ENCODE results near the gene KCNQ5.

KCNQ5 gene

DNA sequence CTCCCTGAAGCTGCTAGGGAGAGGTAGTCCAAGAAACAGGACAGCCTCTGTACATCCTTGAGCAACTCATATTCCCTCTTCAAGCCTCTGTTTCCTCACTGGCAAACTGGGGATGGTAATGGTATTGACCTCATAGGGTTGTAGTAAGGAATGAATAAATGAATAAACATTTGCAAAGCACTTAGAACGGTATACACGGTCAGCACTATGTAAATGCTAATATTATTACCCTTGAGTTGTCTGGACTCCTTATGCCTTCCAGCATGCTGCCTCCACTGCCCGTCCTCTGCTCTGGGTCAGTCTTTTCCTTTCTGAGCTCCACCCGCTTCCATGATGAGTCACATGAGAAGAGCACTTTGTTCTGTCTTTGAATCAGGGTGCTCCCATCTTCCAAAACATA is 552.8 kb downstream of the KCNQ5 start:
- Histone ChIP-seq H3K9ac (ENCODE audit: low read length) (no peak overlapping the region), H3K36me3 (ENCODE audit: low read length) (0 out of 2 replicates have a peak, but pooled peaks cover 3% of the 10 kb centered on the region), H3K27me3 (ENCODE audit: low read length) (no peaks in the 10 kb centered on the region), H3K9me2 (replicated peaks; ENCODE audit: insufficient read depth, low read length) (no peaks in the 10 kb centered on the region), H3K4me3 (ENCODE audit: insufficient read depth, low read length, poor library complexity, severe bottlenecking) (no peak overlapping the region), H3K9me3 (ENCODE audit: insufficient read depth, low read length) (no peaks in the 10 kb centered on the region), H2AFZ (ENCODE audit: low read depth, low read length, severe bottlenecking) (no peak overlapping the region), H3K27ac (ENCODE audit: low read depth, low read length) (no peak overlapping the region), H3K4me2 (ENCODE audit: low read depth, low read length, poor library complexity, severe bottlenecking) (no peak overlapping the region), H3K79me2 (ENCODE audit: insufficient read depth, low read length) (no peaks in the 10 kb centered on the region), H3F3A (ENCODE audit: insufficient read depth) (no peaks in the 10 kb centered on the region), H4K20me1 (ENCODE audit: low read depth, low read length) (no peaks in the 10 kb centered on the region)
- TF ChIP-seq EZH2phosphoT487 (conservative IDR thresholded peaks at IDR 0.05; ENCODE audit: low read length), result no peak
- TF ChIP-seq, protein P1, sequence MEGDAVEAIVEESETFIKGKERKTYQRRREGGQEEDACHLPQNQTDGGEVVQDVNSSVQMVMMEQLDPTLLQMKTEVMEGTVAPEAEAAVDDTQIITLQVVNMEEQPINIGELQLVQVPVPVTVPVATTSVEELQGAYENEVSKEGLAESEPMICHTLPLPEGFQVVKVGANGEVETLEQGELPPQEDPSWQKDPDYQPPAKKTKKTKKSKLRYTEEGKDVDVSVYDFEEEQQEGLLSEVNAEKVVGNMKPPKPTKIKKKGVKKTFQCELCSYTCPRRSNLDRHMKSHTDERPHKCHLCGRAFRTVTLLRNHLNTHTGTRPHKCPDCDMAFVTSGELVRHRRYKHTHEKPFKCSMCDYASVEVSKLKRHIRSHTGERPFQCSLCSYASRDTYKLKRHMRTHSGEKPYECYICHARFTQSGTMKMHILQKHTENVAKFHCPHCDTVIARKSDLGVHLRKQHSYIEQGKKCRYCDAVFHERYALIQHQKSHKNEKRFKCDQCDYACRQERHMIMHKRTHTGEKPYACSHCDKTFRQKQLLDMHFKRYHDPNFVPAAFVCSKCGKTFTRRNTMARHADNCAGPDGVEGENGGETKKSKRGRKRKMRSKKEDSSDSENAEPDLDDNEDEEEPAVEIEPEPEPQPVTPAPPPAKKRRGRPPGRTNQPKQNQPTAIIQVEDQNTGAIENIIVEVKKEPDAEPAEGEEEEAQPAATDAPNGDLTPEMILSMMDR (IDR thresholded peaks at IDR 0.05; ENCODE audit: insufficient read depth, low read length, poor library complexity, severe bottlenecking), result no peak

DNA sequence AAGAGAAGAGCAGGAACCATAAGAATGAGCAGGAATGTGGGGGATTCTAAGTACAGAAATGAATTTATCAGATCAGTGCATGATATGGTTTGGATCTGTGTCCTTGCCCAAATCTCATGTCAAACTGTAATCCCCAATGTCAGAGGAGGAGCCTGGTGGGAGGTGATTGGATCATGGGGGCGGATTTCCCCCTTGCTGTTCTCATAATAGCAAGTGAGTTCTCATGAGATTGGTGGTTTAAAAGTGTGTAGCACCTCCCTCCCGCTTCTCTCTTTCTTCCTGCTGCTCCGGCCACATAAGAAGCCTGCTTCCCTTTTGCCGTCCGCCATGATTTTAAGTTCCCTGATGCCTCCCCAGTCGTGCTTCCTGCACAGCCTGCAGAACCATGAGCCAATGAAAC is 554.2 kb downstream of the KCNQ5 start:
- H3F3A ChIP-seq (ENCODE audit: insufficient read depth), result peaks cover 4% of the 10 kb centered on the region; the same call in 1 of the 2 replicates
- H3K27ac ChIP-seq (ENCODE audit: low read depth, low read length), result no peak overlapping the region
- no peak overlapping the region for H3K9ac ChIP-seq (ENCODE audit: low read length)
- no peaks in the 10 kb centered on the region for H3K9me3 ChIP-seq (ENCODE audit: insufficient read depth, low read length)
- no peaks in the 10 kb centered on the region for H3K27me3 ChIP-seq (ENCODE audit: low read length)
- no peaks in the 10 kb centered on the region for H3K79me2 ChIP-seq (ENCODE audit: insufficient read depth, low read length)
- peak overlapping the region; percentile 19 for H3K4me2 ChIP-seq (ENCODE audit: low read depth, low read length, poor library complexity, severe bottlenecking)
- no peaks in the 10 kb centered on the region for H4K20me1 ChIP-seq (ENCODE audit: low read depth, low read length)
- no peak overlapping the region for H2AFZ ChIP-seq (ENCODE audit: low read depth, low read length, severe bottlenecking)
- no peak overlapping the region for H3K4me3 ChIP-seq (ENCODE audit: insufficient read depth, low read length, poor library complexity, severe bottlenecking)
- no peak for TF ChIP-seq EZH2phosphoT487 (conservative IDR thresholded peaks at IDR 0.05; ENCODE audit: low read length)
- TF ChIP-seq, protein P1 (IDR thresholded peaks at IDR 0.05; ENCODE audit: insufficient read depth, low read length, poor library complexity, severe bottlenecking), result no peak
- H3K36me3 ChIP-seq (ENCODE audit: low read length), result 0 out of 2 replicates have a peak, but pooled peaks cover 3% of the 10 kb centered on the region
- no peaks in the 10 kb centered on the region for H3K9me2 ChIP-seq (replicated peaks; ENCODE audit: insufficient read depth, low read length)

DNA sequence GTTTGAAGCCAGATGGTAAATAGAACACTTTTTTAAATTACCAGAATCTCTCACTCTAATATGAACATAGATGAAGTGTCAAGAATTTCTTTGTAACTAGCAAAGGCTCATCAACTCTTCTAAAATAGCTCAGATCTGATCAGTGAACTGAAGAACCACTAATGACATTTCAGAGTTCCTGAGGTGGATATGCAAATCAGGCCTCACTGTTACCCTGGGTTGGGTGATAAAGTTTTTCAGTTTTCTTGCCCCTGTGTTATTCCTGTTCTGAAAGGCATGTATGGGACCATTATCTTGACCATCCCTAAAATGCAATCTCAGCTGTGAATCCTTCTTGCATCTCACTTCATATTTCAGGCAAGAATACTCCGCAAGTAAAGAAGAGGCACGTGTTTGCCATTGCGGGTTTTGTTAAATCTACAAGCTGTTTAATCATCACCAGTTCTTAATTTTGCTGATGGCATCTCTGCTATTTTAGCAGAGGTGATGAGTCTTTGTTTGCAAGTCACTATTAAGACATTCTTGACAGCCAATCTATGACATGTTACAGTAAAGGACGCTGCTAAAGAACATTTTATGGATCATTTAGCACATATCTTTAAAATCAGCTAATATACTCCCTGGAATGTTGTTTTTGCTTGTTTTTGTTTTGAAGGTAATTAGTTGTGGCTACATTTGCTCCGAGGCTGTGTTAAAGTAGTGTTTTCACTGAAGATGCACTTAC is 555.5 kb downstream of the KCNQ5 start:
- H4K20me1 ChIP-seq (ENCODE audit: low read depth, low read length), result no peaks in the 10 kb centered on the region
- no peak overlapping the region for H2AFZ ChIP-seq (ENCODE audit: low read depth, low read length, severe bottlenecking)
- H3K9me3 ChIP-seq (ENCODE audit: insufficient read depth, low read length), result no peaks in the 10 kb centered on the region
- H3K9ac ChIP-seq (ENCODE audit: low read length), result no peak overlapping the region
- 0 out of 2 replicates have a peak, but pooled peaks cover 3% of the 10 kb centered on the region for H3K36me3 ChIP-seq (ENCODE audit: low read length)
- peak overlapping the region; percentile 19 for H3K4me2 ChIP-seq (ENCODE audit: low read depth, low read length, poor library complexity, severe bottlenecking)
- no peak overlapping the region for H3K4me3 ChIP-seq (ENCODE audit: insufficient read depth, low read length, poor library complexity, severe bottlenecking)
- peaks cover 4% of the 10 kb centered on the region; the same call in 1 of the 2 replicates for H3F3A ChIP-seq (ENCODE audit: insufficient read depth)
- H3K79me2 ChIP-seq (ENCODE audit: insufficient read depth, low read length), result no peaks in the 10 kb centered on the region
- no peak for TF ChIP-seq EZH2phosphoT487 (conservative IDR thresholded peaks at IDR 0.05; ENCODE audit: low read length)
- TF ChIP-seq, protein P1 (IDR thresholded peaks at IDR 0.05; ENCODE audit: insufficient read depth, low read length, poor library complexity, severe bottlenecking), result no peak
- no peaks in the 10 kb centered on the region for H3K9me2 ChIP-seq (replicated peaks; ENCODE audit: insufficient read depth, low read length)
- no peaks in the 10 kb centered on the region for H3K27me3 ChIP-seq (ENCODE audit: low read length)
- no peak overlapping the region for H3K27ac ChIP-seq (ENCODE audit: low read depth, low read length)

Measured in SU-DHL-6 (cell line).